Motor neuron (in vitro differentiated cells): ENCODE data around the gene RGS12. TPM values are rescaled to one million over a fixed set of nuclear protein-coding genes. Genes with fewer than 3 reads are reported as not detected.
A peak's percentile ranks its signal among the peaks of the same experiment; 100 is the strongest.

Experiments used
- ATAC-seq, 8 experiments: fragments of 200-7000 bp; cut with Tn5 transposase; replicated peaks in 6 of 8; 2 replicates each; pipeline ENCODE4 v1.8.0; 2021; ENCODE audit warnings: mild to moderate bottlenecking in 8 of 8, moderate library complexity in 8 of 8
- H3K27ac ChIP-seq, 2 donors: fragments of 250-450 bp; sonication (Bioruptor Pico); 2 replicates each; pipeline ENCODE4 v1.9.0; 2021; ENCODE audit warnings: antibody characterized with exemption in 2 of 2, mild to moderate bottlenecking in 2 of 2, moderate library complexity in 1 of 2
- H3K4me1 ChIP-seq, 2 donors: fragments of 250-450 bp; sonication (Bioruptor Pico); replicated peaks in 1 of 2; 2 replicates each; pipeline ENCODE4 v1.6.1; 2021; ENCODE audit warnings: antibody characterized with exemption in 2 of 2, mild to moderate bottlenecking in 2 of 2, moderate library complexity in 1 of 2
- H3K4me3 ChIP-seq, 5 donors: fragments of 250-450 bp; sonication (Bioruptor Pico); 2 replicates each; pipeline ENCODE4 v1.9.0; 2021; ENCODE audit warnings: antibody characterized with exemption in 5 of 5, mild to moderate bottlenecking in 5 of 5, moderate library complexity in 4 of 5
- WGBS, 10 experiments: fragments of 450-650 bp; shearing (Covaris generic); methylation state at CpG; one replicate each; pipeline ENCODE4 v1.0.0; 2022; 5-methylcytosine and 5-hydroxymethylcytosine counted together
- in situ Hi-C, 9 experiments: fragments of 400-800 bp; cut with MboI; loops; one replicate each; pipeline ENCODE4 v1.15.0; 2021; ENCODE audit warnings: low sequenced_read_pairs in 9 of 9, low pct_unique_long_range_greater_than_20kb in 2 of 9; ENCODE audit not compliant: unreplicated experiment in 9 of 9
- total RNA-seq, 8 experiments: library from RNA; unstranded; fragments of 300-600 nt; gene quantifications; 2 replicates each; pipeline versions ENCODE4 v1.2.3 to v1.2.4, GENCODE V29; 2022

Gene RGS12
- total RNA-seq, 8 experiments from 2014 or later = 11.8 to 38.3 (median 26.2) TPM

GRCh38 chr4:3340700-3341083, 47.9 kb downstream of the RGS12 start:
- Histone ChIP-seq H3K27ac (peak overlapping the region; percentile 74 to 75), H3K4me3 (no peak overlapping the region), H3K4me1 (peaks cover 35 to 42% of the 10 kb centered on the region in 2 donors)
- in situ Hi-C loops = loop anchor here in 2 of 9 experiments (10.0 to 25.0 kb wide), 2 partner anchors 97 to 104 kb away; partner anchors contain the start of gene HGFAC (in 2 of the 2)
- peak in 5 of 8 experiments; percentile 0 to 55 (median 43) for ATAC-seq
- WGBS, 10 experiments = 93 to 100% methylated on average over 1 to 3 of the region's 16 CpGs; no CpG with 5 or more reads in 8 of the 10 experiments

GRCh38 chr4:3341760-3342159, 48.9 kb downstream of the RGS12 start:
- ATAC-seq = peak in 6 of 8 experiments; percentile 2 to 27 (median 14)
- Histone ChIP-seq H3K4me3 (no peak overlapping the region), H3K4me1 (peaks cover 37 to 47% of the 10 kb centered on the region in 2 donors), H3K27ac (peak overlapping the region in 1 of 2 donors; percentile 25)
- in situ Hi-C loops = loop anchor here in 2 of 9 experiments (10.0 to 25.0 kb wide), 2 partner anchors 96 to 103 kb away; partner anchors contain the start of gene HGFAC (in 2 of the 2)
- WGBS, 10 experiments = no CpG with 5 or more reads among the region's 7 CpGs

GRCh38 chr4:3342182-3342854, 49.5 kb downstream of the RGS12 start:
- 16 to 74% (median 60%) methylated on average over 3 to 8 of the region's 8 CpGs for WGBS, 10 experiments
- Histone ChIP-seq H3K27ac (peak overlapping the region in 1 of 2 donors; percentile 25), H3K4me1 (peaks cover 37 to 47% of the 10 kb centered on the region in 2 donors), H3K4me3 (peak overlapping the region in 1 of 5 donors; percentile 3)
- ATAC-seq = peak in 4 of 8 experiments; percentile 15 to 74 (median 50)
- in situ Hi-C loops = loop anchor here in 2 of 9 experiments (10.0 to 25.0 kb wide), 2 partner anchors 95 to 102 kb away; partner anchors contain the start of gene HGFAC (in 2 of the 2)

Other genes starting within 250 kb of the RGS12 start
- gene HTT-AS, start 218.5 kb upstream of the RGS12 start, total RNA-seq = not detected
- 100 to 1,000 TPM in 1 of 8 experiments, 10 to 100 TPM in 7; 21.9 to 102 (median 30.1) TPM for gene HTT, start 218.3 kb upstream of the RGS12 start, total RNA-seq
- 1 to 10 TPM in 5 of 8 experiments, under 1 TPM in 3; 0.76 to 2.1 (median 1.2) TPM for gene MSANTD1, start 43.9 kb upstream of the RGS12 start, total RNA-seq
- gene HGFAC, start 148.9 kb downstream of the RGS12 start, total RNA-seq = 1 to 10 TPM in 5 of 8 experiments, under 1 TPM in 1, not detected in 2; 0.42 to 2.5 (median 1.8) TPM
- 1 to 10 TPM in 3 of 8 experiments, under 1 TPM in 5; 0.27 to 2.0 (median 0.62) TPM for gene DOK7, start 170.3 kb downstream of the RGS12 start, total RNA-seq
- gene LRPAP1, start 239.4 kb downstream of the RGS12 start, total RNA-seq = 100 to 1,000 TPM in 4 of 8 experiments, 10 to 100 TPM in 4; 49.8 to 389 (median 96.9) TPM